Measurements from ENCODE around the gene SLC25A47. TPM values are rescaled to one million over a fixed set of nuclear protein-coding genes. Genes with fewer than 3 reads are reported as not detected.
"Not testable (repeated sequence)": the region's sequence is repeated elsewhere in the genome, so short reads cannot be mapped to it uniquely, and the experiment has no call there.

The SLC25A47 gene
- total RNA-seq, 1 experiment from 2014 or later = 0.13 TPM

GRCh38 chr14:100344657-100345056 lies 21.5 kb downstream of the SLC25A47 start:
- H3K4me1 ChIP-seq (ENCODE audit: insufficient read depth, low read length); H3K23me2 ChIP-seq (ENCODE audit: insufficient read length, low read depth, low read length, poor library complexity, severe bottlenecking); H4K8ac ChIP-seq (replicated peaks; ENCODE audit: insufficient read length, low read depth, low read length); H3K18ac ChIP-seq (ENCODE audit: insufficient read length, low read depth, low read length); H3K27me3 ChIP-seq (ENCODE audit: insufficient read depth, low read length); H3K4ac ChIP-seq (ENCODE audit: low read depth, low read length); H4K91ac ChIP-seq (ENCODE audit: insufficient read length, low read depth, low read length); H3K14ac ChIP-seq (ENCODE audit: insufficient read depth, low read length); H2BK12ac ChIP-seq (ENCODE audit: insufficient read length, low read depth, low read length); DNase-seq; H4K5ac ChIP-seq (ENCODE audit: insufficient read length, low read depth, low read length); H3K27ac Mint-ChIP-seq; H3K4me2 ChIP-seq (ENCODE audit: insufficient read depth, insufficient read length, low read length); H3K4me3 Mint-ChIP-seq; H2BK120ac ChIP-seq (ENCODE audit: low read depth, low read length, poor library complexity, severe bottlenecking); H2BK5ac ChIP-seq (ENCODE audit: insufficient read length, low read length); H3K79me1 ChIP-seq (ENCODE audit: insufficient read depth, low read depth, low read length, poor library complexity, severe bottlenecking); H2AK5ac ChIP-seq (ENCODE audit: insufficient read length, low read length); H2BK15ac ChIP-seq (ENCODE audit: low read depth, low read length); H3K79me2 ChIP-seq (ENCODE audit: insufficient read depth, low read length); H2AFZ ChIP-seq (ENCODE audit: low read length); H3K4me1 Mint-ChIP-seq; H3T11ph ChIP-seq (ENCODE audit: low read length); H4K20me1 ChIP-seq (ENCODE audit: control insufficient read depth, insufficient read depth, insufficient read length); H3K9ac ChIP-seq (ENCODE audit: extremely low read depth, insufficient read length, low read length); H3K23ac ChIP-seq (ENCODE audit: insufficient read length, low read depth, low read length); H3K27ac ChIP-seq (ENCODE audit: insufficient read length, low read depth, low read length); H3K27me3 Mint-ChIP-seq (ENCODE audit: low read depth); H3K9me3 Mint-ChIP-seq; H2BK20ac ChIP-seq (ENCODE audit: low read depth, low read length, poor library complexity, severe bottlenecking); H3K56ac ChIP-seq (ENCODE audit: insufficient read length, low read depth, low read length); H3K9me3 ChIP-seq (ENCODE audit: control insufficient read depth, low read depth, low read length): not testable (repeated sequence)
- WGBS (ENCODE audit: extremely low coverage, insufficient read length, low lambda C conversion rate) = no CpG with 5 or more reads among the region's 35 CpGs
- peaks cover 46 to 74% (median 73%) of the 10 kb centered on the region in 3 experiments; a peak in 6 of 7 replicates for H3K36me3 Mint-ChIP-seq (ENCODE audit: insufficient read depth in 1 of 3, low read depth in 3 of 3)
